Karpas-422 (cell line): ENCODE measurements around the gene TULP4. TPM values are rescaled to one million over a fixed set of nuclear protein-coding genes. Genes with fewer than 3 reads are reported as not detected.

Experiments used
- DNase-seq: peaks from one replicate; pipeline ENCODE4 v3.0.0-alpha.2; 2015
- H2AFZ ChIP-seq: fragments of 200-600 bp; sonication (generic); 2 replicates; pipeline ENCODE4 v1.6.1; 2014; ENCODE audit warnings: antibody characterized with exemption, low read length, mixed read lengths
- H3K27ac ChIP-seq: fragments of 200-600 bp; sonication (generic); 2 replicates; pipeline ENCODE4 v1.5.1; 2014; ENCODE audit warnings: mild to moderate bottlenecking, low read length, moderate library complexity
- H3K27me3 ChIP-seq: fragments of 200-600 bp; sonication (generic); 2 replicates; pipeline ENCODE4 v1.6.1; 2014; ENCODE audit warnings: low read length, mixed read lengths
- H3K36me3 ChIP-seq: fragments of 200-600 bp; sonication (generic); 2 replicates; pipeline ENCODE4 v1.6.1; 2014; ENCODE audit warnings: low read length, mixed read lengths; ENCODE audit not compliant: insufficient read depth
- H3K4me1 ChIP-seq: fragments of 200-600 bp; sonication (generic); 2 replicates; pipeline ENCODE4 v1.6.1; 2014; ENCODE audit warnings: mild to moderate bottlenecking, low read length, mixed read lengths
- H3K4me2 ChIP-seq: fragments of 200-600 bp; sonication (generic); 2 replicates; pipeline ENCODE4 v1.6.1; 2014; ENCODE audit warnings: low read length, low read depth, mild to moderate bottlenecking; ENCODE audit not compliant: poor library complexity, severe bottlenecking
- H3K4me3 ChIP-seq: fragments of 200-600 bp; sonication (generic); 2 replicates; pipeline ENCODE4 v1.5.1; 2014; ENCODE audit warnings: mild to moderate bottlenecking, antibody characterized with exemption, low read length, mixed read lengths
- H3K79me2 ChIP-seq: fragments of 200-600 bp; sonication (generic); 2 replicates; pipeline ENCODE4 v1.6.1; 2014; ENCODE audit warnings: mild to moderate bottlenecking, low read length, mixed read lengths
- H3K9ac ChIP-seq: fragments of 200-600 bp; sonication (generic); 2 replicates; pipeline ENCODE4 v1.6.0; 2014; ENCODE audit warnings: low read length
- H3K9me2 ChIP-seq: fragments of 200-600 bp; sonication (generic), shearing (Covaris generic); replicated peaks from 2 replicates; pipeline ENCODE4 v1.6.0; 2014; ENCODE audit warnings: mild to moderate bottlenecking, low read length, moderate library complexity; ENCODE audit not compliant: insufficient read depth
- H3K9me3 ChIP-seq: fragments of 300-700, 200-600 bp; sonication (generic); 2 replicates; pipeline ENCODE4 v1.6.1; 2014; ENCODE audit warnings: low read length, mixed read lengths
- H4K20me1 ChIP-seq: fragments of 200-600 bp; sonication (generic); 2 replicates; pipeline ENCODE4 v1.6.1; 2014; ENCODE audit warnings: mild to moderate bottlenecking, antibody characterized with exemption, low read length, low read depth; ENCODE audit not compliant: insufficient read depth
- total RNA-seq: library from RNA; depleted of rRNA; stranded (reverse); fragments of >200 nt; shearing (Covaris generic); gene quantifications from 2 replicates; pipeline ENCODE4 v1.2.3, GENCODE V29; 2014; ENCODE audit warnings: low replicate concordance

TULP4 gene
- total RNA-seq, 1 experiment from 2014 or later, result 112 TPM

- no peak overlapping the region for H3K9ac ChIP-seq
- no peaks in the 10 kb centered on the region for H3K79me2 ChIP-seq
- no peaks in the 10 kb centered on the region for H3K27me3 ChIP-seq
- DNase-seq, result no peak
- no peak overlapping the region for H3K27ac ChIP-seq
- no peak overlapping the region for H2AFZ ChIP-seq
- no peaks in the 10 kb centered on the region for H3K9me2 ChIP-seq
- H3K4me3 ChIP-seq, result no peak overlapping the region
- no peak overlapping the region for H3K4me2 ChIP-seq
- H3K36me3 ChIP-seq, result peaks cover 5% of the 10 kb centered on the region; the same call in 1 of the 2 replicates
- H3K4me1 ChIP-seq, result no peaks in the 10 kb centered on the region
- H3K9me3 ChIP-seq, result no peaks in the 10 kb centered on the region
- no peaks in the 10 kb centered on the region for H4K20me1 ChIP-seq
Measured at GRCh38 chr6:158496700-158497099, 184.4 kb downstream of the TULP4 start.

GRCh38 chr6:158497620-158498019 lies 185.4 kb downstream of the TULP4 start:
- Histone ChIP-seq H4K20me1 (no peaks in the 10 kb centered on the region), H3K9me2 (no peaks in the 10 kb centered on the region), H3K79me2 (no peaks in the 10 kb centered on the region), H2AFZ (no peak overlapping the region), H3K9me3 (no peaks in the 10 kb centered on the region), H3K4me2 (no peak overlapping the region), H3K4me1 (no peaks in the 10 kb centered on the region), H3K36me3 (peaks cover 5% of the 10 kb centered on the region; the same call in 1 of the 2 replicates), H3K9ac (no peak overlapping the region), H3K27me3 (no peaks in the 10 kb centered on the region), H3K4me3 (no peak overlapping the region), H3K27ac (no peak overlapping the region)
- no peak for DNase-seq

GRCh38 chr6:158498362-158498761 lies 186.1 kb downstream of the TULP4 start:
- no peak for DNase-seq
- Histone ChIP-seq H3K4me2 (no peak overlapping the region), H4K20me1 (no peaks in the 10 kb centered on the region), H3K79me2 (no peaks in the 10 kb centered on the region), H3K36me3 (peaks cover 5% of the 10 kb centered on the region; the same call in 1 of the 2 replicates), H3K27ac (no peak overlapping the region), H3K4me3 (no peak overlapping the region), H3K27me3 (no peaks in the 10 kb centered on the region), H3K4me1 (no peaks in the 10 kb centered on the region), H3K9me2 (no peaks in the 10 kb centered on the region), H2AFZ (no peak overlapping the region), H3K9me3 (no peaks in the 10 kb centered on the region), H3K9ac (no peak overlapping the region)

GRCh38 chr6:158499601-158500000 lies 187.3 kb downstream of the TULP4 start:
- H3K9me2 ChIP-seq, result no peaks in the 10 kb centered on the region
- no peak overlapping the region for H2AFZ ChIP-seq
- H3K9me3 ChIP-seq, result no peaks in the 10 kb centered on the region
- no peak overlapping the region for H3K9ac ChIP-seq
- no peak overlapping the region for H3K4me2 ChIP-seq
- peaks cover 5% of the 10 kb centered on the region; the same call in 1 of the 2 replicates for H3K36me3 ChIP-seq
- H3K4me1 ChIP-seq, result no peaks in the 10 kb centered on the region
- no peak overlapping the region for H3K4me3 ChIP-seq
- no peak overlapping the region for H3K27ac ChIP-seq
- no peaks in the 10 kb centered on the region for H3K27me3 ChIP-seq
- DNase-seq, result no peak
- no peaks in the 10 kb centered on the region for H3K79me2 ChIP-seq
- H4K20me1 ChIP-seq, result no peaks in the 10 kb centered on the region

- Histone ChIP-seq H3K27me3 (no peaks in the 10 kb centered on the region), H3K4me1 (no peaks in the 10 kb centered on the region), H3K79me2 (no peaks in the 10 kb centered on the region), H3K4me3 (no peak overlapping the region), H3K9ac (no peak overlapping the region), H2AFZ (no peak overlapping the region), H3K4me2 (no peak overlapping the region), H3K36me3 (peaks cover 5% of the 10 kb centered on the region; the same call in 1 of the 2 replicates), H3K27ac (no peak overlapping the region), H4K20me1 (no peaks in the 10 kb centered on the region), H3K9me3 (no peaks in the 10 kb centered on the region), H3K9me2 (no peaks in the 10 kb centered on the region)
- DNase-seq, result no peak
Measured at GRCh38 chr6:158500016-158500735, 187.9 kb downstream of the TULP4 start.

- Histone ChIP-seq H2AFZ (no peak overlapping the region), H3K4me3 (no peak overlapping the region), H3K27ac (no peak overlapping the region), H3K27me3 (no peaks in the 10 kb centered on the region), H4K20me1 (no peaks in the 10 kb centered on the region), H3K36me3 (no peaks in the 10 kb centered on the region; the same call in 1 of the 2 replicates), H3K79me2 (no peaks in the 10 kb centered on the region), H3K9ac (no peak overlapping the region), H3K4me1 (no peaks in the 10 kb centered on the region), H3K9me2 (no peaks in the 10 kb centered on the region), H3K4me2 (no peak overlapping the region), H3K9me3 (no peaks in the 10 kb centered on the region)
- no peak for DNase-seq
Measured at GRCh38 chr6:158501360-158502262, 189.3 kb downstream of the TULP4 start.

- DNase-seq, result no peak
- H3K9me3 ChIP-seq, result no peaks in the 10 kb centered on the region
- H3K79me2 ChIP-seq, result no peaks in the 10 kb centered on the region
- no peaks in the 10 kb centered on the region; the same call in 1 of the 2 replicates for H3K36me3 ChIP-seq
- H2AFZ ChIP-seq, result no peak overlapping the region
- H3K27ac ChIP-seq, result no peak overlapping the region
- no peak overlapping the region for H3K9ac ChIP-seq
- H4K20me1 ChIP-seq, result no peaks in the 10 kb centered on the region
- H3K9me2 ChIP-seq, result no peaks in the 10 kb centered on the region
- no peak overlapping the region for H3K4me2 ChIP-seq
- no peaks in the 10 kb centered on the region for H3K4me1 ChIP-seq
- no peaks in the 10 kb centered on the region for H3K27me3 ChIP-seq
- no peak overlapping the region for H3K4me3 ChIP-seq
Measured at GRCh38 chr6:158502263-158502950, 190.1 kb downstream of the TULP4 start.

- no peaks in the 10 kb centered on the region for H3K9me3 ChIP-seq
- no peak overlapping the region for H2AFZ ChIP-seq
- DNase-seq, result no peak
- H3K27me3 ChIP-seq, result no peaks in the 10 kb centered on the region
- H3K36me3 ChIP-seq, result peaks cover 5% of the 10 kb centered on the region; the same call in 1 of the 2 replicates
- H4K20me1 ChIP-seq, result no peaks in the 10 kb centered on the region
- no peak overlapping the region for H3K4me2 ChIP-seq
- H3K27ac ChIP-seq, result no peak overlapping the region
- H3K9me2 ChIP-seq, result no peaks in the 10 kb centered on the region
- no peak overlapping the region for H3K9ac ChIP-seq
- H3K4me3 ChIP-seq, result no peak overlapping the region
- no peaks in the 10 kb centered on the region for H3K4me1 ChIP-seq
- H3K79me2 ChIP-seq, result no peaks in the 10 kb centered on the region
Measured at GRCh38 chr6:158503222-158503621, 191.0 kb downstream of the TULP4 start.
